ENCODE data around the gene DCAF15. TPM values are rescaled to one million over a fixed set of nuclear protein-coding genes. Genes with fewer than 3 reads are reported as not detected.

DCAF15 gene
- total RNA-seq, 1 donor from 2014 or later, result 28.6 TPM

DNA sequence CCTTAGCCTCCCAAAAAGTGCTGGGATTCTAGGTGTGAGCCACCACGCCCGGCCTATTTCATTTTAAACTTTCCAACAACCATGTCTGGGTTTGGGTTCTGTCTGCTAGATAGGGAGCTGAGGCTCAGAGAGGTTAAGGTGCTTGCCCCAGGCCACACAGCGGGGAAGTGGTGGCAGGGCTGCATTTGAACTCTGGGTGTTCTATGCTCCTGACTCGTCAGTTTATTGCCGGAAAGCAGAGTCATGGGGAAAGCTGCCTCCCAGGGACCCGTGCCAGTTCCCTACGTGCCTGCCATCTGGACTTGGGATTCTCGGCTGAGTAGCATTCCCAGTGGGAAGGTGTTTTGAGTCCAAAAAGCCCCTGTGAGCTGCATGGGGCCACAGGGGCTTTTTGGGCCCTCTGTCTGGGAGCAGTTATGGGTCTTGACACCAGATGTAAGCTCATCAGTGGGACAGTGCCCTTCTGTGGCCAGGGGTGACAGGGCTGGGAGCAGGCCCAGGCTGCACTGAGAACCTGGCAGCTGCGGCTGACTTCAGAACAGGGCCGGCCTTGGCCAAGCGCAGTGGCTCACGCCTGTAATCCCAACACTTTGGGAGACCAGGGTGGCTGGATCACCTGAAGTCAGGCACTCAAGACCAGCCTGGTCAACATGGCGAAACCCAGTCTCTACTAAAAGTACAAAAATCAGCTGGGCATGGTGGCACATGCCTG, 42.9 kb downstream of the DCAF15 start:
- peaks cover 4% of the 10 kb centered on the region for H3K27me3 Mint-ChIP-seq (ENCODE audit: insufficient read depth, low read depth)
- Histone ChIP-seq H3K4me3 (no peak overlapping the region), H3K9ac (no peak overlapping the region), H4K20me1 (ENCODE audit: low read depth) (no peaks in the 10 kb centered on the region), H3K27me3 (no peaks in the 10 kb centered on the region), H3K79me2 (ENCODE audit: low read depth) (peaks cover 17% of the 10 kb centered on the region), H3K4me1 (no peaks in the 10 kb centered on the region), H3K4me2 (no peak overlapping the region), H3K36me3 (peaks cover 4% of the 10 kb centered on the region), H2AFZ (replicated peaks) (no peak overlapping the region), H3K9me3 (ENCODE audit: low read depth) (no peaks in the 10 kb centered on the region), H3F3A (ENCODE audit: low read depth) (no peaks in the 10 kb centered on the region), H3K27ac (no peak overlapping the region)
- no peak overlapping the region for H3K4me3 Mint-ChIP-seq
- DNase-seq (ENCODE audit: low spot score), result no peak
- H3K4me1 Mint-ChIP-seq, result peaks cover 4% of the 10 kb centered on the region
- H3K36me3 Mint-ChIP-seq, result peaks cover 17% of the 10 kb centered on the region
- no peak overlapping the region for H3K27ac Mint-ChIP-seq
- no peak for TF ChIP-seq EZH2 (IDR thresholded peaks at IDR 0.05)
- no peak for TF ChIP-seq EZH2phosphoT487 (IDR thresholded peaks at IDR 0.05)
- TF ChIP-seq, protein P1, sequence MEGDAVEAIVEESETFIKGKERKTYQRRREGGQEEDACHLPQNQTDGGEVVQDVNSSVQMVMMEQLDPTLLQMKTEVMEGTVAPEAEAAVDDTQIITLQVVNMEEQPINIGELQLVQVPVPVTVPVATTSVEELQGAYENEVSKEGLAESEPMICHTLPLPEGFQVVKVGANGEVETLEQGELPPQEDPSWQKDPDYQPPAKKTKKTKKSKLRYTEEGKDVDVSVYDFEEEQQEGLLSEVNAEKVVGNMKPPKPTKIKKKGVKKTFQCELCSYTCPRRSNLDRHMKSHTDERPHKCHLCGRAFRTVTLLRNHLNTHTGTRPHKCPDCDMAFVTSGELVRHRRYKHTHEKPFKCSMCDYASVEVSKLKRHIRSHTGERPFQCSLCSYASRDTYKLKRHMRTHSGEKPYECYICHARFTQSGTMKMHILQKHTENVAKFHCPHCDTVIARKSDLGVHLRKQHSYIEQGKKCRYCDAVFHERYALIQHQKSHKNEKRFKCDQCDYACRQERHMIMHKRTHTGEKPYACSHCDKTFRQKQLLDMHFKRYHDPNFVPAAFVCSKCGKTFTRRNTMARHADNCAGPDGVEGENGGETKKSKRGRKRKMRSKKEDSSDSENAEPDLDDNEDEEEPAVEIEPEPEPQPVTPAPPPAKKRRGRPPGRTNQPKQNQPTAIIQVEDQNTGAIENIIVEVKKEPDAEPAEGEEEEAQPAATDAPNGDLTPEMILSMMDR (IDR thresholded peaks at IDR 0.05), result no peak
- H3K9me3 Mint-ChIP-seq, result peaks cover 5% of the 10 kb centered on the region

DNA sequence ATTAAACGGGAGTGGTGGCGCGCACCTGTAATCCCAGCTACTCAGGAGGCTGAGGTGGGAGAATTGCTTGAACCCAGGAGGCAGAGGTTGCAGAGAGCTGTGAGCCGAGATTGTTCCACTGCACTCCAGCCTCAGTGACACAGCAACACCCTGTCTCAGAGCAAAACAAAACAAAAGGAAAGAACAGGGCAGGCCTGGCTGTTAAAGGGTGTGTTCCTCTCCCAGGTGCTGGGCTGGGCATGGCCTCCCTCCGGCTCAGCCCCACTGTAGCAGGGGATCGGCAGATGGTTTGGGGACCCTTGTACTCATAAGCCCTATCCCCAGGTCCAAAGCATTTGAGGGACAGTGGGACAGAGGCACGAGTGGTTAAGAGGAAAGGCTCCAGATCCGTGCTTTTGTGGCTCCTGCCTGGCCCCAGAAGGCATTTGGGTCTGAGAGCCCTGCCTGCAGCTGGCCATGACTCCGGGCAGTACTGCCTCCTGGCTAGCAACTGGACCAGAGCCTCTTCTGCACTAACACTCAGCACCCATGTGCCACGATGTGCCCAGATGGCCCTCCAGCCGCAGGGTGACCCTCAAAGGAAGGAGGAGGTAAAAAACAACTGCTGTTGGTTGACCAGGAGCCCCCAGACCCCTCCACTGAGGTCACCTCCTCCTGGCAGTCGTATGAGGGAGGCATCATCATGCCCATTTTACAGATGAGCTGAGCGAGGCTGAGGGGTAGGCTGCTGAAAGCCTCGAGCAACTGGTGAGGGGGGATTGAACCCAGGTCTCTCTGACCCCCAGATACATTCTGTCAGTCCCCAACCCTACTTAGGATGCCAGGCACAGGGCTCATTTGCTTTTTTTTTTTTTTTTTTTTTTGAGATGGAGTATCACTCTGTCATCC, 43.8 kb downstream of the DCAF15 start:
- H3K4me2 ChIP-seq, result no peak overlapping the region
- H2AFZ ChIP-seq (replicated peaks), result no peak overlapping the region
- Mint-ChIP-seq H3K9me3 (peaks cover 10% of the 10 kb centered on the region), H3K4me1 (peaks cover 2% of the 10 kb centered on the region), H3K36me3 (peaks cover 18% of the 10 kb centered on the region), H3K27me3 (ENCODE audit: insufficient read depth, low read depth) (peaks cover 4% of the 10 kb centered on the region), H3K4me3 (no peak overlapping the region), H3K27ac (no peak overlapping the region)
- H3K9me3 ChIP-seq (ENCODE audit: low read depth), result no peaks in the 10 kb centered on the region
- no peaks in the 10 kb centered on the region for H3K4me1 ChIP-seq
- H3F3A ChIP-seq (ENCODE audit: low read depth), result no peaks in the 10 kb centered on the region
- H3K79me2 ChIP-seq (ENCODE audit: low read depth), result peaks cover 23% of the 10 kb centered on the region
- no peak overlapping the region for H3K9ac ChIP-seq
- H3K27ac ChIP-seq, result no peak overlapping the region
- TF ChIP-seq, protein P1 (IDR thresholded peaks at IDR 0.05), result no peak
- TF ChIP-seq EZH2phosphoT487 (IDR thresholded peaks at IDR 0.05), result no peak
- no peak for TF ChIP-seq EZH2 (IDR thresholded peaks at IDR 0.05)
- H3K4me3 ChIP-seq, result no peak overlapping the region
- no peaks in the 10 kb centered on the region for H4K20me1 ChIP-seq (ENCODE audit: low read depth)
- peaks cover 4% of the 10 kb centered on the region for H3K36me3 ChIP-seq
- H3K27me3 ChIP-seq, result no peaks in the 10 kb centered on the region
- DNase-seq (ENCODE audit: low spot score), result no peak

DNA sequence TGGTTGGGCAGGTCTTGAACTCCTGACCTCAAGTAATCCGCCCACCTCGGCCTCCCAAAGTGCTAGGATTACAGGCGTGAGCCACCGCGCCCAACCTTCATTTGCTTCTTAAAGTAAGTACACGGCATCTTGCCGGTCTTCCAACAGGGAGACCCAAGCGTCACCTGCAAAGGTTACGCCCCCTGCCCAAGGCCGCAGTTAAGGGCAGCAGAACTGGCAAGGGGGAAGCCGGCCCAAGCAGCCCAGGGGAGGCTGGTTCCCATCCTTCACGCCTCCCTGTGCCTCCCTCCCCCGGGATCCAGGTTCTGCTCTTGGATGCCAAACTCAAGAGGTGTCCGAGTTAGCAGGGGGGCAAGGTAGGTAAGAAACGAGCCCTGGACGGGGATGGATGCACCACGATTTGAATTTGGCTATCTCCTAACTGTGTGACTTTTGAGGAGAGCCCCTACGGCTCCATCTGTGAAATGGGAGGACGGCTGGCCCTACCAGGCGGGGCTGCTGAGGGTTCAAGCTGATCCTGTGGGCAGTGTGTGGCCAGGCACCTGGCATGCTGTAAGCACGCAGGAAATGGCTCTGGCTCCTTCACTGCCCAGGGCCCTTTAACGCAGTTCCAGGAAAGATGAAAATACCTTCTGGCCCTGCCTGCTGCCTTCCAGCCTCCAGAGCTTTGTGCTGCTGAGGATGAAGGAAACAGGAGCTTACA, 44.8 kb downstream of the DCAF15 start:
- no peaks in the 10 kb centered on the region for H3F3A ChIP-seq (ENCODE audit: low read depth)
- no peaks in the 10 kb centered on the region for H3K9me3 ChIP-seq (ENCODE audit: low read depth)
- H3K9me3 Mint-ChIP-seq, result peaks cover 10% of the 10 kb centered on the region
- no peaks in the 10 kb centered on the region for H4K20me1 ChIP-seq (ENCODE audit: low read depth)
- H3K27ac ChIP-seq, result no peak overlapping the region
- TF ChIP-seq, protein P1 (IDR thresholded peaks at IDR 0.05), result no peak
- TF ChIP-seq EZH2phosphoT487 (IDR thresholded peaks at IDR 0.05), result no peak
- no peak overlapping the region for H3K4me3 ChIP-seq
- peaks cover 4% of the 10 kb centered on the region for H3K36me3 ChIP-seq
- H3K4me3 Mint-ChIP-seq, result no peak overlapping the region
- no peaks in the 10 kb centered on the region for H3K4me1 ChIP-seq
- peaks cover 3% of the 10 kb centered on the region for H3K27me3 Mint-ChIP-seq (ENCODE audit: insufficient read depth, low read depth)
- H3K79me2 ChIP-seq (ENCODE audit: low read depth), result peaks cover 30% of the 10 kb centered on the region
- no peak overlapping the region for H2AFZ ChIP-seq (replicated peaks)
- peaks cover 2% of the 10 kb centered on the region for H3K4me1 Mint-ChIP-seq
- H3K9ac ChIP-seq, result no peak overlapping the region
- peaks cover 19% of the 10 kb centered on the region for H3K36me3 Mint-ChIP-seq
- no peak overlapping the region for H3K4me2 ChIP-seq
- no peak for DNase-seq (ENCODE audit: low spot score)
- no peaks in the 10 kb centered on the region for H3K27me3 ChIP-seq
- no peak overlapping the region for H3K27ac Mint-ChIP-seq
